Measurements from ENCODE around the gene DNAJC4. TPM values are rescaled to one million over a fixed set of nuclear protein-coding genes. Genes with fewer than 3 reads are reported as not detected.

DNAJC4 gene
- total and polyA plus RNA-seq, 11 donors, result 31.2 to 123 (median 47.2) TPM

GRCh38 chr11:64224151-64224890, 6.0 kb upstream of the DNAJC4 start:
- ATAC-seq (no peak), DNase-seq (peak in 2 of 5 donors; percentile 31)
- peaks cover 0 to 46% (median 11%) of the 10 kb centered on the region in 9 donors for H3K36me3 ChIP-seq
- peaks cover 0 to 47% (median 28%) of the 10 kb centered on the region in 12 donors for H3K4me1 ChIP-seq
- no peak for TF ChIP-seq POLR2A (IDR thresholded peaks at IDR 0.05)
- no peak for TF ChIP-seq CTCF (IDR thresholded peaks at IDR 0.05)
- no peak overlapping the region for H3K4me3 ChIP-seq
- intact Hi-C loops (cut with DNase I), result loop anchor here in 1 of 10 donors (2.0 kb wide), 1 partner anchor 44 kb away; no protein-coding TSS in a partner anchor
- no peaks in the 10 kb centered on the region for H3K9me3 ChIP-seq
- no peaks in the 10 kb centered on the region for H3K27me3 ChIP-seq
- WGBS, 4 donors, result 90 to 93% (median 92%) methylated on average over 14 to 17 of the region's 17 CpGs
- peak overlapping the region in 2 of 12 donors; percentile 95 to 98 for H3K27ac ChIP-seq

GRCh38 chr11:64224891-64225607, 5.3 kb upstream of the DNAJC4 start:
- no peaks in the 10 kb centered on the region for H3K27me3 ChIP-seq
- intact Hi-C loops (cut with DNase I), result loop anchor here in 2 of 10 donors (2.0 to 5.0 kb wide), 2 partner anchors 38 to 44 kb away; partner anchors contain the start of gene STIP1 (in 1 of the 2)
- H3K4me1 ChIP-seq, result peaks cover 3 to 54% (median 36%) of the 10 kb centered on the region in 12 donors
- no peaks in the 10 kb centered on the region for H3K9me3 ChIP-seq
- DNase-seq, result peak in 2 of 5 donors; percentile 25 to 27
- H3K4me3 ChIP-seq, result peak overlapping the region; percentile 56 to 94 (median 83)
- WGBS, 4 donors, result 63 to 78% (median 67%) methylated on average over 14 to 22 of the region's 22 CpGs
- H3K36me3 ChIP-seq, result peaks cover 0 to 39% (median 11%) of the 10 kb centered on the region in 9 donors
- peak in 1 of 4 donors; percentile 1 for ATAC-seq
- H3K27ac ChIP-seq, result peak overlapping the region; percentile 82 to 98 (median 96)
- TF ChIP-seq CTCF (IDR thresholded peaks at IDR 0.05) (no peak), POLR2A (IDR thresholded peaks at IDR 0.05) (no peak)

- peak within 1 kb of the TSS; percentile 56 to 94 (median 83) for H3K4me3 ChIP-seq
- DNase-seq, result peak; percentile 93 to 96 (median 95)
- peak within 1 kb of the TSS; percentile 82 to 98 (median 96) for H3K27ac ChIP-seq
- intact Hi-C loops (cut with DNase I), result loop anchor here in 4 of 10 donors (1.0 to 5.0 kb wide), 4 partner anchors 39 to 45 kb away; partner anchors contain the start of gene STIP1 (in 3 of the 4)
- peaks cover 0 to 31% (median 6%) of the 10 kb centered on the region in 9 donors for H3K36me3 ChIP-seq
- H3K27me3 ChIP-seq, result no peaks in the 10 kb centered on the region
- WGBS, 4 donors, result 0 to 2% (median 1%) methylated on average over 11 to 54 of the region's 54 CpGs
- no peaks in the 10 kb centered on the region for H3K9me3 ChIP-seq
- peak; percentile 84 to 96 for TF ChIP-seq POLR2A (IDR thresholded peaks at IDR 0.05)
- peak in 7 of 12 donors; percentile 3 to 39 (median 15) for TF ChIP-seq CTCF (IDR thresholded peaks at IDR 0.05)
- peaks cover 3 to 58% (median 37%) of the 10 kb centered on the region in 12 donors for H3K4me1 ChIP-seq
- peak; percentile 74 to 85 (median 80) for ATAC-seq
These were observed 4.5 kb upstream of the DNAJC4 start, which contains the start of the genes NUDT22 and TRPT1 for GRCh38 chr11:64225608-64226506. Gene NUDT22 (plus strand): TSS chr11:64226274. CDS start chr11:64226653, 379 bp downstream. Gene TRPT1 (minus strand): TSS chr11:64226186. CDS start chr11:64225860, 326 bp downstream.

Measured in heart left ventricle (tissue), 16 donors.